GM12801 (cell line): ENCODE results near the gene PGM1.

Experiments
- CTCF ChIP-seq: IDR thresholded peaks from one replicate; pipeline ENCODE4 v1.5.1; 2011; ENCODE audit warnings: control low read depth; ENCODE audit not compliant: insufficient read length; ENCODE audit errors: extremely low read depth

Gene PGM1

GRCh38 chr1:63617450-63617849, 24.2 kb downstream of the PGM1 start:
- no peak for TF ChIP-seq CTCF

- no peak for TF ChIP-seq CTCF
Observed at GRCh38 chr1:63618011-63618410, 24.8 kb downstream of the PGM1 start.

- no peak for TF ChIP-seq CTCF
Observed at GRCh38 chr1:63619558-63619957, 26.3 kb downstream of the PGM1 start.

- TF ChIP-seq CTCF: no peak
Observed at GRCh38 chr1:63620671-63621070, 27.5 kb downstream of the PGM1 start.

- TF ChIP-seq CTCF: no peak
Observed at GRCh38 chr1:63621075-63621474, 27.9 kb downstream of the PGM1 start.

- no peak for TF ChIP-seq CTCF
Observed at GRCh38 chr1:63621698-63622097, 28.5 kb downstream of the PGM1 start.

- no peak for TF ChIP-seq CTCF
Observed at GRCh38 chr1:63622849-63623566, 29.8 kb downstream of the PGM1 start.
